ENCODE results near the gene ACTC1.

ACTC1 gene

DNA sequence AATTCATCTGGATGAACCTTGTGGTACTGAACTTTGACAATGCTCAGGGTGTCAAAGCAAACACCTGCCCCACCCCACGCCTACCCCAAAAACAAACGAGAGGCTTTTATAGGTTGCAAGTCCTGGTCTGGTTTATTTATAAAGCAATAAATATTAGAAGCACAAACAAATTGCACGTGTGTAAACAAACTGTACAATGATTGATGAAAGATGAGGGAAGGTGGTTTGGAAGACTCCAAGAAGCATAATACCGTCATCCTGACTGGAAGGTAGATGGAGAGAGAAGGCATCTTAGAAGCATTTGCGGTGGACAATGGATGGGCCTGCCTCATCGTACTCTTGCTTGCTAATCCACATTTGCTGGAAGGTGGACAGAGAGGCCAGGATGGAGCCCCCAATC is 5.2 kb downstream of the ACTC1 start:
- no peak overlapping the region for H3K4me2 ChIP-seq (ENCODE audit: low read length)
- H3K4me1 ChIP-seq (ENCODE audit: control insufficient read depth, low read length): no peaks in the 10 kb centered on the region
- no peaks in the 10 kb centered on the region for H3K9me3 ChIP-seq (ENCODE audit: control insufficient read depth, insufficient read depth, low read length)
- TF ChIP-seq EZH2phosphoT487 (IDR thresholded peaks at IDR 0.05; ENCODE audit: borderline replicate concordance, low read length): no peak
- TF ChIP-seq, protein P1, sequence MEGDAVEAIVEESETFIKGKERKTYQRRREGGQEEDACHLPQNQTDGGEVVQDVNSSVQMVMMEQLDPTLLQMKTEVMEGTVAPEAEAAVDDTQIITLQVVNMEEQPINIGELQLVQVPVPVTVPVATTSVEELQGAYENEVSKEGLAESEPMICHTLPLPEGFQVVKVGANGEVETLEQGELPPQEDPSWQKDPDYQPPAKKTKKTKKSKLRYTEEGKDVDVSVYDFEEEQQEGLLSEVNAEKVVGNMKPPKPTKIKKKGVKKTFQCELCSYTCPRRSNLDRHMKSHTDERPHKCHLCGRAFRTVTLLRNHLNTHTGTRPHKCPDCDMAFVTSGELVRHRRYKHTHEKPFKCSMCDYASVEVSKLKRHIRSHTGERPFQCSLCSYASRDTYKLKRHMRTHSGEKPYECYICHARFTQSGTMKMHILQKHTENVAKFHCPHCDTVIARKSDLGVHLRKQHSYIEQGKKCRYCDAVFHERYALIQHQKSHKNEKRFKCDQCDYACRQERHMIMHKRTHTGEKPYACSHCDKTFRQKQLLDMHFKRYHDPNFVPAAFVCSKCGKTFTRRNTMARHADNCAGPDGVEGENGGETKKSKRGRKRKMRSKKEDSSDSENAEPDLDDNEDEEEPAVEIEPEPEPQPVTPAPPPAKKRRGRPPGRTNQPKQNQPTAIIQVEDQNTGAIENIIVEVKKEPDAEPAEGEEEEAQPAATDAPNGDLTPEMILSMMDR (IDR thresholded peaks at IDR 0.05; ENCODE audit: low read depth, low read length, poor library complexity, severe bottlenecking): no peak
- H3K4me3 ChIP-seq (ENCODE audit: low read length): no peak overlapping the region
- peaks cover 8% of the 10 kb centered on the region; the same call in 1 of the 2 replicates for H3K27me3 ChIP-seq (ENCODE audit: control insufficient read depth, low read length)
- no peaks in the 10 kb centered on the region for H3K79me2 ChIP-seq (ENCODE audit: control insufficient read depth, low read length)
- H4K20me1 ChIP-seq (ENCODE audit: control insufficient read depth, insufficient read depth, low read depth, low read length): no peaks in the 10 kb centered on the region
- no peak overlapping the region for H3K27ac ChIP-seq (ENCODE audit: low read depth, low read length)
- H3F3A ChIP-seq (ENCODE audit: control insufficient read depth, insufficient read depth): no peaks in the 10 kb centered on the region
- H3K9me2 ChIP-seq (replicated peaks; ENCODE audit: control insufficient read depth, low read length): no peaks in the 10 kb centered on the region; the same call in 1 of the 2 replicates
- H3K36me3 ChIP-seq (ENCODE audit: control insufficient read depth, low read length): no peaks in the 10 kb centered on the region

DNA sequence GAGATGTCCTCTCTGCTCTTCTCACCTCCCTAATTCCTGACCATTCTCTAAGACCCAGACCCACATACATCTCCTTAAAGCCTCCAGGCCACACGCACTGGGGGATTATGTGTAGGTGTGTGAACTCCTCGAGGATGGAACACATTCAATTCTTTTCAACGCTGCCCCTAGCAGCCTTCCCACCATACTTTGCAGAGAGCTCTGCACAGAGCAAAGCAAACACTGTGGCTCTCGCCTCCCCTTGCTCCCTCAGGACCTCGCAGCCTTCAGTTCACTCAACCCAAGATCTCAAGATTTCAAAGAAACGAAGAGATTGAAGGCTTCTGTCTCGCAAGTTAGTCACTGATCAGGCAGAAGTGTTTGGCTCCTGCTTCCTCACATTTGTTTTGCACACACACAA is 6.0 kb downstream of the ACTC1 start:
- H3K9me3 ChIP-seq (ENCODE audit: control insufficient read depth, insufficient read depth, low read length): no peaks in the 10 kb centered on the region
- H3K4me1 ChIP-seq (ENCODE audit: control insufficient read depth, low read length): no peaks in the 10 kb centered on the region
- TF ChIP-seq, protein P1 (IDR thresholded peaks at IDR 0.05; ENCODE audit: low read depth, low read length, poor library complexity, severe bottlenecking): no peak
- TF ChIP-seq EZH2phosphoT487 (IDR thresholded peaks at IDR 0.05; ENCODE audit: borderline replicate concordance, low read length): no peak
- H3F3A ChIP-seq (ENCODE audit: control insufficient read depth, insufficient read depth): no peaks in the 10 kb centered on the region
- no peak overlapping the region for H3K27ac ChIP-seq (ENCODE audit: low read depth, low read length)
- no peaks in the 10 kb centered on the region for H3K79me2 ChIP-seq (ENCODE audit: control insufficient read depth, low read length)
- H4K20me1 ChIP-seq (ENCODE audit: control insufficient read depth, insufficient read depth, low read depth, low read length): no peaks in the 10 kb centered on the region
- no peak overlapping the region for H3K4me3 ChIP-seq (ENCODE audit: low read length)
- H3K27me3 ChIP-seq (ENCODE audit: control insufficient read depth, low read length): peaks cover 8% of the 10 kb centered on the region; the same call in 1 of the 2 replicates
- no peaks in the 10 kb centered on the region for H3K36me3 ChIP-seq (ENCODE audit: control insufficient read depth, low read length)
- no peak overlapping the region for H3K4me2 ChIP-seq (ENCODE audit: low read length)
- no peaks in the 10 kb centered on the region; the same call in 1 of the 2 replicates for H3K9me2 ChIP-seq (replicated peaks; ENCODE audit: control insufficient read depth, low read length)

DNA sequence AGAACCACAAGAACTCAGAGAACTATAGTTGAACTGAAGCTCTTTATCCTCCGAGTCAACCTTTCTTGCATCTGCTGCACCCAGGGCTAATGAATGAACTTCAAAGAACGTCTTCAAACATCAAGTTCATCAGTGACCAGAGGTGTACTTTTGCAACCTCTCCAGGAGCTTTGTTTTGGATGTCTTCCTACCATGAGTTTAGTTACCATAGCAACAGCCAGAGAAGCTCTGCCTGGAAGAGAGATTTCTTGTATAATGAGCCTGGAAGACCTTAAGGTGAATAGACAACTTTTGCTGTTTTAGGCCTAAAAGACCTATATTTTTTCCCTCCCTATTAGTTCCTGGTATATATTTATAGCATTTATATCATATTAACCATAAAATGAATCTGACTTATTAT is 9.1 kb downstream of the ACTC1 start:
- Histone ChIP-seq H3K79me2 (ENCODE audit: control insufficient read depth, low read length) (no peaks in the 10 kb centered on the region), H3K9me3 (ENCODE audit: control insufficient read depth, insufficient read depth, low read length) (no peaks in the 10 kb centered on the region), H3K27ac (ENCODE audit: low read depth, low read length) (no peak overlapping the region), H3K9me2 (replicated peaks; ENCODE audit: control insufficient read depth, low read length) (no peaks in the 10 kb centered on the region; the same call in 1 of the 2 replicates), H3K4me3 (ENCODE audit: low read length) (no peak overlapping the region), H3K27me3 (ENCODE audit: control insufficient read depth, low read length) (peaks cover 8% of the 10 kb centered on the region; the same call in 1 of the 2 replicates), H3F3A (ENCODE audit: control insufficient read depth, insufficient read depth) (no peaks in the 10 kb centered on the region), H3K4me1 (ENCODE audit: control insufficient read depth, low read length) (no peaks in the 10 kb centered on the region), H3K36me3 (ENCODE audit: control insufficient read depth, low read length) (no peaks in the 10 kb centered on the region), H4K20me1 (ENCODE audit: control insufficient read depth, insufficient read depth, low read depth, low read length) (no peaks in the 10 kb centered on the region), H3K4me2 (ENCODE audit: low read length) (no peak overlapping the region)
- TF ChIP-seq EZH2phosphoT487 (IDR thresholded peaks at IDR 0.05; ENCODE audit: borderline replicate concordance, low read length): no peak
- TF ChIP-seq, protein P1 (IDR thresholded peaks at IDR 0.05; ENCODE audit: low read depth, low read length, poor library complexity, severe bottlenecking): no peak

Measured in DOHH2 (cell line).